Body of pancreas (tissue), 4 donors: ENCODE results near the gene TENM4.

Experiments used
- POLR2A ChIP-seq, 3 donors: fragments of 450-650 bp; IDR thresholded peaks; one replicate each; pipeline ENCODE4 v1.6.1; 2016; ENCODE audit warnings: antibody characterized with exemption in 3 of 3, mild to moderate bottlenecking in 2 of 3
- TF ChIP-seq, protein P1 (sequence below), 7 experiments: fragments of 450-650 bp in 4 of 7; fragments of 200-600 bp in 3 of 7; sonication (generic) in 3 of 7; IDR thresholded peaks; one replicate each; pipeline ENCODE4 v1.5.1; 2016 to 2019; ENCODE audit warnings: antibody characterized with exemption in 7 of 7

- TF ChIP-seq, protein P1, sequence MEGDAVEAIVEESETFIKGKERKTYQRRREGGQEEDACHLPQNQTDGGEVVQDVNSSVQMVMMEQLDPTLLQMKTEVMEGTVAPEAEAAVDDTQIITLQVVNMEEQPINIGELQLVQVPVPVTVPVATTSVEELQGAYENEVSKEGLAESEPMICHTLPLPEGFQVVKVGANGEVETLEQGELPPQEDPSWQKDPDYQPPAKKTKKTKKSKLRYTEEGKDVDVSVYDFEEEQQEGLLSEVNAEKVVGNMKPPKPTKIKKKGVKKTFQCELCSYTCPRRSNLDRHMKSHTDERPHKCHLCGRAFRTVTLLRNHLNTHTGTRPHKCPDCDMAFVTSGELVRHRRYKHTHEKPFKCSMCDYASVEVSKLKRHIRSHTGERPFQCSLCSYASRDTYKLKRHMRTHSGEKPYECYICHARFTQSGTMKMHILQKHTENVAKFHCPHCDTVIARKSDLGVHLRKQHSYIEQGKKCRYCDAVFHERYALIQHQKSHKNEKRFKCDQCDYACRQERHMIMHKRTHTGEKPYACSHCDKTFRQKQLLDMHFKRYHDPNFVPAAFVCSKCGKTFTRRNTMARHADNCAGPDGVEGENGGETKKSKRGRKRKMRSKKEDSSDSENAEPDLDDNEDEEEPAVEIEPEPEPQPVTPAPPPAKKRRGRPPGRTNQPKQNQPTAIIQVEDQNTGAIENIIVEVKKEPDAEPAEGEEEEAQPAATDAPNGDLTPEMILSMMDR (IDR thresholded peaks at IDR 0.05): no peak
- no peak for TF ChIP-seq POLR2A (IDR thresholded peaks at IDR 0.05)
Observed at GRCh38 chr11:79067352-79067679, 373.5 kb downstream of the TENM4 start.
